NCI-H460 (cell line): ENCODE data around the gene MAST1. TPM values are rescaled to one million over a fixed set of nuclear protein-coding genes. Genes with fewer than 3 reads are reported as not detected.
"Not testable (repeated sequence)": the region's sequence is repeated elsewhere in the genome, so short reads cannot be mapped to it uniquely, and the experiment has no call there.

ENCODE experiments used
- DNase-seq: peaks from one replicate; pipeline ENCODE4 v3.0.0-alpha.2; 2016; ENCODE audit warnings: low read depth; ENCODE audit errors: extremely low read depth
- total RNA-seq: library from RNA; depleted of rRNA; stranded (reverse); fragments of >200 nt; shearing (Covaris generic); gene quantifications from 2 replicates; pipeline ENCODE4 v1.2.3, GENCODE V29; 2014

MAST1 gene
- total RNA-seq, 1 experiment from 2014 or later = 1.7 TPM

- DNase-seq = no peak
These were observed 37.9 kb upstream of the MAST1 start for GRCh38 chr19:12800466-12800770.

DNA sequence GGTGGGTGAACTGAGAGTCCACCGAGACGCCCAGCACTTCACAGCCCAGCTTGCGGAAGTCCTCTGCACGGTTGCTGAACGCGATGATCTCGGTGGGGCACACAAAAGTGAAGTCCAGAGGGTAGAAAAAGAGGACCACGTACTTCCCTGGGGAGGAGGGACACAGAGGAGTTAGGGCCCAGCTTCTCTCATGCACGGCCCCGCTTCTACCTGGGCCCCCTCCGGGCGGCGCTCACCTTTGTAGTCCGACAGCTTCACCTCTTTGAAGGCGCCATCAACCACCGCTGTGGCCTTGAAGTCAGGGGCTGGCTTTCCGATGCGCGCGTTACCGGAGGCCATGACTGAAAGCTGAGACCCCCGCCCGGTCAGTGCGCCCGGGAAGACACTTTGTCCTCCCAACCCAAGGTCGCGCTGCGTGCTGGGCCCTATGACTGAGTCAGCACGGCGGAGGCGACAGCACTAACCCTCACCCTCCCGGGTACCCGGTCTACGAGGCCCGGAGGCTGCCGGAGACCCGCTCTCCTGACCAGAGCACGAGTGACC is 37.3 kb upstream of the MAST1 start:
- DNase-seq = no peak

GRCh38 chr19:12801466-12802266 is 36.6 kb upstream of the MAST1 start, which contains the start of the genes PRDX2 and THSD8:
Gene PRDX2, minus strand, starts transcription at chr19:12801800. Its CDS starts 539 bp downstream, at chr19:12801261.
Gene THSD8, plus strand, starts transcription at chr19:12802069. Its CDS starts 3 bp downstream, at chr19:12802072.
- no peak for DNase-seq

- no peak for DNase-seq
These were observed 35.8 kb upstream of the MAST1 start for GRCh38 chr19:12802267-12803106.

DNA sequence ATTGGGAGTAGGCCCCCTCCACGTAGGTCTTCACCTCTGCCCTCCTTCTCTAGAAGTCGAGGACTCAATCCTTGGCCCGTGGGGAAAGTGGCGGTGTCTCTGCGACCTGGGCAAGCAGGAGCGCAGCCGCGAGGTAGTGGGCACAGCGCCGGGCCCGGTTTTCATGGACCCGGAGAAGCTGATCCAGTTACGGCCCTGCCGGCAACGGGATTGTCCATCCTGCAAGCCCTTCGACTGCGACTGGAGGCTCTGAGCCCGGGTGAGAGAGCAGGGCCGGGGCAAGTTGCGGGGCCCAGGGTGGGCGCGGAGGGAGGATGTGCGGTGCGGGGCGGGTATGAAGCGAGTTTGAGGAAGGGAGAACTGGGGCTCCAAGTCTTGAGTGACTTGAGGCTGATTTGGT is 34.3 kb upstream of the MAST1 start:
- no peak for DNase-seq

DNA sequence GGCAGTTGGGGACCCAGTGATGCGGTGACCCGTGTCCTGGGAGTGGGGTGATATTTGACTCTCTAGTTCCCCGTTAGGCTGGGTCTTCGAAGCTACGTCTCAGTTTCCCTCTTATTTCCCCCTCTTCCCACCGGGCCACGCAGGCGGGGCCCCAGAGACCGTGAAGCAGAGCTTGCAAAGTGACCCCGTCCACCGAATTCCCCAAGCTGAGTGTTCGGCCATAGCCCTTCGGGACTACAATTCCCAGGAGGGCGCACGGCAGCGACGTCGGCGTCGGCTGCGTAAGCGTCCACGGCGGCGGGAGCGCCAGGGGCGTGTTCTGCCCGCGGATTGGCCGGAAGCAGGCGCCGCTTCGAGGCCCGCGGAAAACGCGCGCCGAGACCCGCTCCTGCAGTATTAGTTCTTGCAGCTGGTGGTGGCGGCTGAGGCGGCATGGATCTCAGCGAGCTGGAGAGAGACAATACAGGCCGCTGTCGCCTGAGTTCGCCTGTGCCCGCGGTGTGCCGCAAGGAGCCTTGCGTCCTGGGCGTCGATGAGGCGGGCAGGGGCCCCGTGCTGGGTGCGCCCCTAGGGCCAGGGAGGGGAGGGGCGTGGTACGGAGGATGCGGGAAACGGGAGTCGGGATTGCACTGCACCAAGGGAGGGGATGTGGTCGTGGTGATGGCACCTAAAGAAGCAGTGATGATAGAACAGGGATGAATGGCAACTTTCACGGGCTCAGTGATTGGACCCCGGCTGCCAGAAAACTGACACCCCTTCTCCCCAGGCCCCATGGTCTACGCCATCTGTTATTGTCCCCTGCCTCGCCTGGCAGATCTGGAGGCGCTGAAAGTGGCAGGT is 31.9 kb upstream of the MAST1 start, which contains the start of gene RNASEH2A:
Gene RNASEH2A, plus strand, starts transcription at position 343 of the 840 bp plus-strand sequence. Its CDS starts 90 bp downstream, at position 433.
- peak; percentile 75 for DNase-seq

DNA sequence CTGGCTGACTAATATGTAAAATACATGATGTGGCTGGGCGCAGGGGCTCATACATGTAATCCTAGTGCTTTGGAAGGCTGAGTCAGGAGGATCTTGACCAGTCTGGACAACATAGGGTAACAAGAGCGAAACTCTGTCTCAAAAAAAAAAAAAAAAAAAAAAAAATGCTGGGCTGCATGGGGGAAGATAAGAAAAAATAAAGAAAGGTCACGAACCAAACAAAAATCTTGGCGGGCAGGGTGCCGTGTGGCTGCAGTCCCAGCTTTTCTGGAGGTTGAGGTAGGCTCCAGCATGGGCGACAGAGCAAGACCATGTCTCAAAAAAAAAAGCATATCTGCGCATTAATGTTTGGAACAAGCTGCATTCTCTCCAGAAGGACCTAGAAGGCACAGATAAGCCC is 23.2 kb upstream of the MAST1 start:
- no peak for DNase-seq

GRCh38 chr19:12817188-12817587 is 21.1 kb upstream of the MAST1 start:
- not testable (repeated sequence) for DNase-seq

- not testable (repeated sequence) for DNase-seq
These were observed 20.5 kb upstream of the MAST1 start for GRCh38 chr19:12817810-12818209.

- no peak for DNase-seq
These were observed 16.6 kb upstream of the MAST1 start for GRCh38 chr19:12821761-12822160.

- no peak for DNase-seq
These were observed 12.8 kb upstream of the MAST1 start for GRCh38 chr19:12825254-12826131.

DNA sequence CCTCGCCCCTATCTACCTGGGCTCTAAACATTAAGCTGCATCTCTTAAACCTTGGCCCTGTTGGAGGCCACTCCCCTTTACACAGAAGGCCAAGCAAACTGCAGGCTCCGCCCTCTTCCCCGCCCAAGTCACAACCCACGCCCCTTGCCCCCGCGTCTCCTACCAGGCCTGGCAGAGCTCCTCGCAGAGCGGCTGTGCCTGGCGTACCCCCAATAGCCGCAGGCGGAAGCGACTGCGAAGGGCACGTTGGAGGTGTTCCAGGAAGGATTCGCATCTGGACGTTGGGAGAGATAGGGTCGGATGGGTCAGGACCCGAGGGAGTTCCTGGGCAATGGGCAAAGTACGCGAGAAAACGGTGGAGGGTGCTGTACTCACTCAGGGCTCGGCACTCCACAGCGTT is 9.8 kb upstream of the MAST1 start:
- DNase-seq = no peak

DNA sequence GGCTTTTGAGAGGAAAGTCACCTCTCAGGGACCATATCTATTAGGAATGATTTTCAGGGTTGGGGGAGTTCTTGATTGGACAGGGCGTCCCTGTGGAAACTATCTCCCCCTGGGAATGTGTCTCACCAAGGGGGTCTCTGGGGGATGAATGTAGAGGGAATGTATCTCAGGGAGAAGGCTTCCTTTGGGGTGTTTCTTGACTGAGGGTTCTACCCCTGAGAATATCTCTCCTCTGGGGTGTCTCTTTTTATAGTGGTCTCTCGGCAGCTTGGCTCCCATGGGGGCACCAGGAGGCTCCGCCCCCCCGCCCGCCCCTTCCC is 4.9 kb upstream of the MAST1 start:
- DNase-seq = no peak

- peak; percentile 20 for DNase-seq
These were observed 4.4 kb upstream of the MAST1 start for GRCh38 chr19:12833738-12834565.

- DNase-seq = no peak
These were observed 3.8 kb upstream of the MAST1 start, which contains the start of gene RTBDN for GRCh38 chr19:12834566-12834943. Gene RTBDN, minus strand, starts transcription at chr19:12834579. Its CDS starts 4,600 bp downstream, at chr19:12829979.

DNA sequence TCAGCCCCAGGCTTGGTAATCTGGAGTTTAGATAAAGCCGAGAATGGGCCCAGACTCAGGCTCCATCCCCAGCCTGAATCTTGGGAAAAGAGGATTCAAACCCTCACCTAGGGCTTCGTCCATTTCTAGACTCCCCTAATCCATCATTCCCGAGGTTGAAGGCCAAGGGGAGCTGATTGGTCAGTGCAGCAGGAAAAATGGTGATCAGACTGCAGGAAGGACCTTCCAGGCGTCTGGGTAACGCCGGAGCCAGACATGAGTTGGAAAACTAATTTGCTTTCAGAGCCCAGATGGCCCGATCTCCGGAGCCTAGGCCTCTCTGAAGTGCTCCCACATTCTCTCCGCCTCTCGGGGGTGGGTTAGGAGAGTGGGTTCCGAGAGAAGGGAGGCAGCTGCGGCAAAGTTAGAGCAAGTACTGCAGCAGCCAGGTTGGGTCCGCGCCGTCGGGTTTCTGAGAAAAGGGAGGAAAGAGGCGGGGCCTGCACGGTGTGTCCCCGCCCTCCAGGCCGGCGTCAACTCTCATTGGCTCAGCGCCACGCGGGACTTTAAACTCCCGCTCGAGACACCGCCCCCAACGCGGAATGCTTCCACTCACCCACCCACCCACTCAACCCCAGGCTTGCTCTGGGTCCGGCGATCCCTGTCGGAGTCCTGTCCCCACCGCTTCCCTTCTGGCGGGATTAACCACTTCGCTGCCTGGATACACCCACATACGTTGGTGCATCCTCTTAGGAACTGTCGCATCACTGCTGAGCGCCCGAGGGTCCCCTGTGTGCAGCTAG is 3.1 kb upstream of the MAST1 start:
- DNase-seq = no peak

GRCh38 chr19:12836529-12836863 is 1.8 kb upstream of the MAST1 start:
- no peak for DNase-seq

GRCh38 chr19:12837225-12837624 is 1.1 kb upstream of the MAST1 start:
- DNase-seq = no peak
